Embryonic facial prominence (tissue), 1 donor: ENCODE results near the gene NFAM1.

Experiments used
- DNase-seq: peaks from one replicate; pipeline ENCODE4 v3.0.0-alpha.2; 2016; ENCODE audit errors: extremely low spot score

The NFAM1 gene

GRCh38 chr22:42439821-42440674 is 7.8 kb upstream of the NFAM1 start:
- no peak for DNase-seq

GRCh38 chr22:42439021-42439567 is 6.9 kb upstream of the NFAM1 start:
- DNase-seq: no peak

- DNase-seq: no peak
These were observed 6.1 kb upstream of the NFAM1 start for GRCh38 chr22:42438293-42438650.

- no peak for DNase-seq
These were observed 5.5 kb upstream of the NFAM1 start for GRCh38 chr22:42437488-42438292.

GRCh38 chr22:42436404-42436803 is 4.2 kb upstream of the NFAM1 start:
- DNase-seq: no peak

GRCh38 chr22:42434748-42435425 is 2.7 kb upstream of the NFAM1 start:
- DNase-seq: no peak

- DNase-seq: no peak
These were observed 1.8 kb upstream of the NFAM1 start for GRCh38 chr22:42433754-42434682.

GRCh38 chr22:42432818-42433217 is 615 bp upstream of the NFAM1 start:
- DNase-seq: no peak

GRCh38 chr22:42431401-42432019 is 693 bp downstream of the NFAM1 start:
- DNase-seq: no peak

GRCh38 chr22:42430528-42431125 is 1.6 kb downstream of the NFAM1 start:
- DNase-seq: no peak

- no peak for DNase-seq
These were observed 3.4 kb downstream of the NFAM1 start for GRCh38 chr22:42428760-42429159.

GRCh38 chr22:42428025-42428424 is 4.2 kb downstream of the NFAM1 start:
- no peak for DNase-seq

GRCh38 chr22:42427167-42427566 is 5.0 kb downstream of the NFAM1 start:
- DNase-seq: no peak

- no peak for DNase-seq
These were observed 6.2 kb downstream of the NFAM1 start for GRCh38 chr22:42425989-42426355.

- no peak for DNase-seq
These were observed 6.7 kb downstream of the NFAM1 start for GRCh38 chr22:42425337-42425988.

- DNase-seq: no peak
These were observed 12.8 kb downstream of the NFAM1 start for GRCh38 chr22:42419243-42419881.

- no peak for DNase-seq
These were observed 13.4 kb downstream of the NFAM1 start for GRCh38 chr22:42418811-42419242.

- no peak for DNase-seq
These were observed 14.4 kb downstream of the NFAM1 start for GRCh38 chr22:42417645-42418305.
